ENCODE results near the gene SH3BP4. TPM values are rescaled to one million over a fixed set of nuclear protein-coding genes. Genes with fewer than 3 reads are reported as not detected.

SH3BP4 gene
- total RNA-seq, 1 donor from 2014 or later = 1.1 TPM

GRCh38 chr2:234970099-234970440, 18.3 kb downstream of the SH3BP4 start:
- DNase-seq = no peak
- H3K9me3 Mint-ChIP-seq = no peaks in the 10 kb centered on the region
- TF ChIP-seq, protein P1, sequence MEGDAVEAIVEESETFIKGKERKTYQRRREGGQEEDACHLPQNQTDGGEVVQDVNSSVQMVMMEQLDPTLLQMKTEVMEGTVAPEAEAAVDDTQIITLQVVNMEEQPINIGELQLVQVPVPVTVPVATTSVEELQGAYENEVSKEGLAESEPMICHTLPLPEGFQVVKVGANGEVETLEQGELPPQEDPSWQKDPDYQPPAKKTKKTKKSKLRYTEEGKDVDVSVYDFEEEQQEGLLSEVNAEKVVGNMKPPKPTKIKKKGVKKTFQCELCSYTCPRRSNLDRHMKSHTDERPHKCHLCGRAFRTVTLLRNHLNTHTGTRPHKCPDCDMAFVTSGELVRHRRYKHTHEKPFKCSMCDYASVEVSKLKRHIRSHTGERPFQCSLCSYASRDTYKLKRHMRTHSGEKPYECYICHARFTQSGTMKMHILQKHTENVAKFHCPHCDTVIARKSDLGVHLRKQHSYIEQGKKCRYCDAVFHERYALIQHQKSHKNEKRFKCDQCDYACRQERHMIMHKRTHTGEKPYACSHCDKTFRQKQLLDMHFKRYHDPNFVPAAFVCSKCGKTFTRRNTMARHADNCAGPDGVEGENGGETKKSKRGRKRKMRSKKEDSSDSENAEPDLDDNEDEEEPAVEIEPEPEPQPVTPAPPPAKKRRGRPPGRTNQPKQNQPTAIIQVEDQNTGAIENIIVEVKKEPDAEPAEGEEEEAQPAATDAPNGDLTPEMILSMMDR (IDR thresholded peaks at IDR 0.05) = no peak
- POLR2A ChIA-PET = no interaction called here
- H3K36me3 Mint-ChIP-seq (ENCODE audit: low read depth) = no peaks in the 10 kb centered on the region
- intact Hi-C loops (cut with micrococcal nuclease) = no loop called here
- peaks cover 14% of the 10 kb centered on the region for H3K27me3 Mint-ChIP-seq
- no peak for ATAC-seq (ENCODE audit: low read depth)
- CTCF ChIA-PET = no interaction called here
- no peak overlapping the region for H3K27ac Mint-ChIP-seq
- H3K4me3 Mint-ChIP-seq = no peak overlapping the region
- H3K4me1 Mint-ChIP-seq = peaks cover 3% of the 10 kb centered on the region

- ATAC-seq (ENCODE audit: low read depth) = no peak
- H3K27ac Mint-ChIP-seq = no peak overlapping the region
- no peaks in the 10 kb centered on the region for H3K36me3 Mint-ChIP-seq (ENCODE audit: low read depth)
- ChIA-PET POLR2A (no interaction called here), CTCF (no interaction called here)
- no peaks in the 10 kb centered on the region for H3K9me3 Mint-ChIP-seq
- no peak for DNase-seq
- intact Hi-C loops (cut with micrococcal nuclease) = no loop called here
- TF ChIP-seq, protein P1 (IDR thresholded peaks at IDR 0.05) = no peak
- peaks cover 3% of the 10 kb centered on the region for H3K4me1 Mint-ChIP-seq
- peaks cover 14% of the 10 kb centered on the region for H3K27me3 Mint-ChIP-seq
- no peak overlapping the region for H3K4me3 Mint-ChIP-seq
These were observed 18.7 kb downstream of the SH3BP4 start for GRCh38 chr2:234970477-234970882.

GRCh38 chr2:234971496-234971895, 19.7 kb downstream of the SH3BP4 start:
- no peaks in the 10 kb centered on the region for H3K36me3 Mint-ChIP-seq (ENCODE audit: low read depth)
- H3K9me3 Mint-ChIP-seq = no peaks in the 10 kb centered on the region
- ATAC-seq (ENCODE audit: low read depth) (no peak), DNase-seq (no peak)
- H3K27ac Mint-ChIP-seq = no peak overlapping the region
- H3K27me3 Mint-ChIP-seq = peaks cover 14% of the 10 kb centered on the region
- ChIA-PET POLR2A (no interaction called here), CTCF (no interaction called here)
- no peak overlapping the region for H3K4me3 Mint-ChIP-seq
- intact Hi-C loops (cut with micrococcal nuclease) = no loop called here
- peaks cover 3% of the 10 kb centered on the region for H3K4me1 Mint-ChIP-seq
- TF ChIP-seq, protein P1 (IDR thresholded peaks at IDR 0.05) = no peak

GRCh38 chr2:234973008-234973407, 21.2 kb downstream of the SH3BP4 start:
- Mint-ChIP-seq H3K4me3 (no peak overlapping the region), H3K27ac (no peak overlapping the region), H3K36me3 (ENCODE audit: low read depth) (no peaks in the 10 kb centered on the region), H3K4me1 (peaks cover 3% of the 10 kb centered on the region), H3K9me3 (no peaks in the 10 kb centered on the region), H3K27me3 (peaks cover 14% of the 10 kb centered on the region)
- DNase-seq (no peak), ATAC-seq (ENCODE audit: low read depth) (no peak)
- TF ChIP-seq, protein P1 (IDR thresholded peaks at IDR 0.05) = no peak
- intact Hi-C loops (cut with micrococcal nuclease) = no loop called here
- ChIA-PET POLR2A (no interaction called here), CTCF (interaction anchor here (0.6 kb wide), 1 partner anchor 620 kb away, joined by 6 read pairs; no protein-coding TSS in a partner anchor)

DNA sequence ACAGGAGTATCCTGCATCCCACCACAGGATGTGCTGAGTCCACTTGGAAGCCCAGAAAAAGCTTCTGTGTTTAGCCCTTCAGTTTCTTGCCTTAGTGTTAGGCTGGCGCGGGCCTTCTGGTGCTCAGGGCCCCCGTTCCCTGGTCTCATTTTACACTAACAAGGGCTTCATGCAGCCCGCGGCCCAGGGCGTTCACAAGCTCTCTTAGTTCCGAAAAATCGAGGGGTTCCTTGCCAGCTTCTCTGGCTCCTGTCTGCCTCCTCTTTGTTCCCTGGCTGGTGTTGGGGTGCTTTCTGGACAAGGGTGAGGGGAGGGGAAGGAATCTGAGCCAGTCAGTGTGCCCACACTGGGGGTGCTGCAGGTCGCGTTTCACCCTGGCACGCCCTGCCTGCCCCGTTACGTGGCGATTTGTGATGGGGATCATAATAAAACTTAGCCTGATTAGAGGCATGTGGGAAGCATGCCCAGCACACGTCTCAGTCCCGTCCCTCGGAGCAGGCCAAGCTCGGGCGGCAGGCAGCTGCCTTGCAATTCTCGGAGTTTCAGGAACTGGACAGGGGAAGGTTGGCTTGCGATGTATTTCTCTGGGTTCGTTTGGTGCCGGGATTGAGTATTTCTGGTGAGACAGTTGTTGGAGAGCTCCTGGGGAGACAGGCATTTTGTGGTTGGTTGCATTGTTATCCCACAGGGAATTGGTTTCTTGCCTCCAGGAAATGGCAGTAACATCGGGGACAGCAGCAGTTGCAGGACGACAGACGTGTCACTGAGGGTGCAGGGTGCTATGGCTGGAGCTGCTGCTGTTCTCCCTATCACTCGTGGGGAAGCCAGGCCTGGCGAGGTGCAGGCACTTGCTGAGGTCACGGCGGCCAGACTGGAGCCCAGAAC, 22.9 kb downstream of the SH3BP4 start:
- peaks cover 9% of the 10 kb centered on the region for H3K27me3 Mint-ChIP-seq
- no peak for ATAC-seq (ENCODE audit: low read depth)

More for the DNA sequence above, 22.9 kb downstream of the SH3BP4 start:
- CTCF ChIA-PET = no interaction called here
- Mint-ChIP-seq H3K4me1 (no peaks in the 10 kb centered on the region), H3K4me3 (no peak overlapping the region), H3K27ac (no peak overlapping the region), H3K9me3 (peaks cover under 1% of the 10 kb centered on the region), H3K36me3 (ENCODE audit: low read depth) (no peaks in the 10 kb centered on the region)
- intact Hi-C loops (cut with micrococcal nuclease) = no loop called here
- TF ChIP-seq, protein P1 (IDR thresholded peaks at IDR 0.05) = no peak
- no peak for DNase-seq
- POLR2A ChIA-PET = no interaction called here

All from activated B cell treated with CpG ODN at 0.5 μM for 24 hours (primary cell).